GM21528 (cell line): ENCODE measurements around the gene HPX.
A peak's percentile ranks its signal among the peaks of the same experiment; 100 is the strongest.

ENCODE experiments used
- ATAC-seq: cut with Tn5 transposase; IDR thresholded peaks from one replicate; pipeline ENCODE4 v1.9.1; 2021; ENCODE audit warnings: mild to moderate bottlenecking, moderate library complexity; ENCODE audit not compliant: unreplicated experiment, low FRiP score

HPX gene

DNA sequence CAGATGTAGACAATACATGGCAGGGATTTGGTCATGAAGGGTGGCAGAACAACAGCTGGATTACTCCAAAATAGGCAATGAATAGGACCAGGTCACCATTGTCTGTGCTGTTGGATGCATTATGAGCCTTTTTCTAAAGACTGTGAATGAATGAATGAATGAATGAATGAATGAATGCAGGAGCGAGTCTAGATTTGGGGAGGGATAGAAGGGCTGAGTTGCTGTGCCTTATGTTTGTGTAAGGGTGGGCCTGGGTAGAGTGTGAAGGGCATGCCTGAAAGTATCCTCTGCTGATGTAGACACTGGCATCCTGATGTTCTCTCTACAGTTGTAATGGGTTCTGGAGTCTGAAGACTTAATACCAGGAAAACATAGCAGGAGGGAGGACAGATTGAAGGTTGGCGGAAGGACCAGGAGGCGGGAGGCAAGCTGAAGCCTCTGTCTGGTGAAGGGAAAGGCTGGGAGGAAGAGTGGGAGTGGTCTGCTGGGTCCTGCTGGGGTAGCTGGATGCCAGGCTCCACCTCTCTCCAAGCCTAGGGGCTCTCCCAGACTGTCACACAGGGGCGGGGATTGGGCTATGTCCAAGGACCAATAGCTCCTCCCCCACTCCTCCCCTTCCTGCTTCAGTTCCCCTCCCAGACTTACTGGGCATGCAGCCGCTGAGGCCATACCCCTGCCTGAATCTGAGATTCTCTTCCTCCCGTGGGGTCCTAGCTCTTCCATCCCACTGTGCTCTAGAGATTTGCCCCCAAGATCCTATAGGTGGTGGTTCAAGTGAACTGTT lies 28.1 kb upstream of the HPX start:
- ATAC-seq = no peak

DNA sequence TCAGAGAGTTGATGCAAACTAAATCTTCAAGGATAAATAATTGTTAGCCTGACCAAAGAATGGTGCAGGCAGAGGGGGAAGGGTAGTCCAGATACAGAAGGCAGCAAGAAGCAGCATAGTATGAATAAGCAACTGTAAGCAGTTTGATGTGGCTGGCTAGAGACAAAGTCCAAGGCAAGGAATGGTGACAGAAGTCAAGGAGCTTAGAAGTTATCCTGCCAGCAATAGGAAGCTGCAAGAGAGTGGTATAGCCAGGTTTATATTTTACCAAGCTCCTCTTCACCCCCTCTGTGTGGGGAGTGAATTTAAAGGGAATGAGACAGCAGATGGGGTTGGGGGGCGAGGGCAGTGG lies 18.3 kb upstream of the HPX start:
- no peak for ATAC-seq

DNA sequence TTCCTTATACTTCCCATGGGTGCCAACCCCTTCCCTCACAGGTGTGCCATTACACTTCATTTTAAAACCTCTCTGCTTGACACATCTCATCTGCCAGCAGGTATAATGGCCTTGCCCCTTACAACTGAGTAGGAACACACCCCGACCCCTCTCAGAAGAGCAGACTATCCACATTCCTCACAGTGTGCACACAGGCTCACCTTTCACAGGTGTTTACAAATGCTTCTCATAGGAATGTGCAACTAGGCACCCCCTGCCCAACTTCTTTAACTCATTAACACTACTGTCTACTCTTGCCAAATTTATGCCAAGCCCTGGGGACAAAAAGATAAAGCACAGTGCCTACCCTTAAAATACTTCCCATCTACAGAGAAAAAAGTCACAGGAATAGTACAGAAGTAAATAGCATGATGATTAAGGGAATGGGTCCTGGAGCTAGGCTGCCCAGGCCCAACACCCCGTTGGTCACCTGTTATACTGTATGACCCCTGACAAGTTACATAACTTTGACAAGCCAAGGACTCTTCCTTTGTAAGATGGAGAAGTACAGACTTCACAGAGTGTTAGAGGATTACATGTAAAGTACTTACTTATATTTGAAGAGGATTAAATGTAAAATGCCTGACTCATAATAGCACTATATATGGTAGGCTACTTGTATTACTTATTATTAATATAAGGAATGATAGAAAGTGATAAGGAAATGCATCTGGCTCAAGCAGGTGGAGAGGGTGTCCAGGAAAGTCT lies 17.7 kb upstream of the HPX start:
- ATAC-seq = no peak

DNA sequence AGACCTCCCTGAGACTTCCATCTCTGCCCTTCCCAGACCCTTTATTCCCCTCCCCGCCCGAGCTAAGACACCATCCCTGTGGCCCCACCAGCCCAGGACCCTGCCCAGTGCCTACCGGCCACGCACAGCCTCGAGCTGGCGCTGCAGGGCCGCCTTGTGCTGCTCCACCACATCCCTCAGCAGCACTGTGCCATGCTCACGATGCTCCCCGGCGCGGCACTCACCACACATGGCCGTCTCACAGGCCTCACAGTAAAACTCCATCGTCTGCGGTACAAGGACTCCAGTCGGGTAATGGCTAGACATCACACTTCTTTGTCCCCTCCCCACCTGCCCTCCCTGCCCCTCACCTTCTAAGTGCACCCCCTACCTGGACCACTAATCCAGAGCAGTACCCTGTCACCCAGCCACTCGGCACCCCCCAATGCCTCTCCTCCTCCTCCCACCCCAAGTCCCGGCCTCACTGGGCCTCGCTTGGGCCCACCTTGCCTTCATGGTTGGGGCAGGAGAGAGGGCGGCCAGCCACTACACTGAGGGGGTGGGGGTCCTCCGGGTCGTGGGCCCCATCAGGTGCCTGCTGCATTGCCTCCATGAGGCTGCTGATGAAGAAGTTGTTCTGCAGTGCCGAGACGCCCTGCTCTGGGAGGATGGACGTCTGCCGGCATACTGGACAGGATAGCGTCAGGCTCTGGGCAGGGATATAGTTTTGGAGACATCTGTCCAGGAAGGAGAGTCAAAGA lies 17.0 kb upstream of the HPX start:
- ATAC-seq = no peak

DNA sequence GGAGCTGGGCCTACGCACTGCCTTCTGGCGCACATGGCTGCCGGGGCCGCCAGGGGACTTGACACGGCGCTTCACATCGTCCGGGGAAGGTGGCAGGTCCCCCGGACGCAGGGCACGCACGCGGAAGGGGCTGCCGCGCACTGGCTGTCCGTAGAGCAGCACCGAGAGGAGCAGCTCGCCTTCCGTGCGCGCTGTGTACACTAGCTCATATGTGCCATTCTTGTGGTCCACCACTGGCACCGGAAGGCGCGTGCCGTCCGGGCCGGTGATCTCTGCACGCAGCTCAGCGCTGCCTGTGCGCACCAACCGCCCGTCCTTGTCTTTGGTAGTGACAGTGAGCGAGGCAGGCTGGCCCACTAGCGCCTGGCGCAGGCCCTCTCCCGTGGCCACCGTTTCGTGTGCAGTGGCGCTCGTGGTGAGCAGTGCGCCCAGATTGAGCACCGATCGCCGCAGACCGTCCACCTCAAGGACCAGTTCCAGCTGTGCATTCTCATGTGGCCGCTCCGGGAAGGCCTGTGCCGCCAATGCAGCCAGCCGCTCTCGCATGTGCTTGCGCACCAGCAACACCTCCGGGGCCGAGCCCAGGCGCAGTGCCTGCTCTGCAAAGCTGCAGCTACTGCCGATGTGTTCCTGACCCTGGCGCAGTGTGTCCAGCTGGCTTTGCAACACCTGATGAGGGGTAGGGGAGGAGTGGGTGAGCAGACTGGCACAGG lies 15.7 kb upstream of the HPX start:
- no peak for ATAC-seq

DNA sequence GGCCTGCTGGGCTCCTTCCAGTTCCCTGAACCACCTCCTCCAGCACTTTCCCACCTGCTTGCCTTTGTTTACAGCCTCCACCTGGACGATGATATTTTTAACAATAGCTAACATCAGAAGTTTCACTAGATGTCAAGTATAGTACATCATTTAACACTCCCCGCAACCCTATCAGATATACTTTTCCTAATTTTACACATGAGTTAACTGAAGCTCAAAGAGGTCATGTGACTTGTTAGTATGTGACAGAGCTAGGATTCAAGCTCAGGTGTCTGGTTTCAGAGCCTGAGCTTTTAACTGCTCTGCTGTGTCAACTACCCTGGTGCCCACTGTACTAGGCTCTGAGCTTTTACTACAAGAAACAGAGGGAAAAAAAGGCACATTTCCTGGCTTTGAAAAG lies 14.3 kb upstream of the HPX start:
- no peak for ATAC-seq

DNA sequence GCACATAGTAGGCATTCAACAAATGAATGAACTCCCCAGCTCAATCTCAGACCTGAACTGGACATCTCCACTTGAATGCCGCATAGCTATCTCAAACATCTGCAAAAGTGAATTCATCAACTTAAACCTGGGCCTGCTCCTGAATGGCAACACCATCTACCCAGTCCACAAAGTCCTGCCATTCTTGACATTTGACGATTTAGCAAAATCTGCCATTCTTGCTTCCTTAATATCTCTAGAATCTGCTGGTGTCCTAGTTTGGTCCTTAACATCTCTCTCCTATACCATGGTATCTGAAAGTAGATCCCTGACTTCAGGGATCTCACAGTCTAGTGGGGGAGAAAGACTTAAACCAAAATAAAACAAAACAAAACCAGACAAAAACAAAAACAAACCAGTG lies 12.4 kb upstream of the HPX start:
- no peak for ATAC-seq

DNA sequence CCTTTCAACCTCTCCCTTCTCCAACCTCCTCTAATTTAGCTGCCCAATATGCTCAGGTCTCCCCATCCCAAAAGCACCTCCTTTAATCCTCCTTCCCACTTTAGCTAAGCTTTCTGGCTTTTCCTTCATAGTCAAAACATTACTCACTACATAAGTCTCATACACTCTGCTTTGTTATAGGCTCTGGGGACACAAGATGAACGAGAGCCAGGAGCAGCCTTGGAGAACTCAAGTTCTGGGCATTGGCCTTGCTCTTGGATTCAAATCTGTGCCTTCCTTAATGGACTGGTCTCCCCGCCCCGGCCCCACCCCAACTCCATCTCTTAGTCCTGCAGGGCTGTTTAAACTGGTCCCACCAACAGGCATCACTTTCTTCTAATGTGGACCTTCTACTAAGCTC lies 11.4 kb upstream of the HPX start:
- ATAC-seq = no peak

DNA sequence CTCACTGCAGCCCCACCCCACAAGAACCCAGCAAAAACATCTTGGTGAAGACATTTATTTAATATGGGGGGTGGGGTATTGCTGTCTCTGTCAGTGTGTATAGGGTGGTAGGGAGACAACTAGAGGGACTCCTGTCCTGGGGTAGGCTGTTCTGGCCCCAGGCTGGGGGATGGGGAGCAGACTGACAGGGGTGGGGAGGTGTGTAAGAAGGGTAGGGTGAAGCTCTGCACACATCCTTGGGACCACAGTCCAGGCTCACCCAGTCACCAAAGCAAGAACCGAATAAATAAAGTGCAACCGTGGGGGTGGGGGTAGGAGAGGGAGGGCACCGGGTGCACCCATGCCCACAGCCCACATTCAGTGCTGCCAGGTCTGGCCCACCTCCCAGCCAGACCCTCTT lies 7.8 kb upstream of the HPX start:
- ATAC-seq = no peak

DNA sequence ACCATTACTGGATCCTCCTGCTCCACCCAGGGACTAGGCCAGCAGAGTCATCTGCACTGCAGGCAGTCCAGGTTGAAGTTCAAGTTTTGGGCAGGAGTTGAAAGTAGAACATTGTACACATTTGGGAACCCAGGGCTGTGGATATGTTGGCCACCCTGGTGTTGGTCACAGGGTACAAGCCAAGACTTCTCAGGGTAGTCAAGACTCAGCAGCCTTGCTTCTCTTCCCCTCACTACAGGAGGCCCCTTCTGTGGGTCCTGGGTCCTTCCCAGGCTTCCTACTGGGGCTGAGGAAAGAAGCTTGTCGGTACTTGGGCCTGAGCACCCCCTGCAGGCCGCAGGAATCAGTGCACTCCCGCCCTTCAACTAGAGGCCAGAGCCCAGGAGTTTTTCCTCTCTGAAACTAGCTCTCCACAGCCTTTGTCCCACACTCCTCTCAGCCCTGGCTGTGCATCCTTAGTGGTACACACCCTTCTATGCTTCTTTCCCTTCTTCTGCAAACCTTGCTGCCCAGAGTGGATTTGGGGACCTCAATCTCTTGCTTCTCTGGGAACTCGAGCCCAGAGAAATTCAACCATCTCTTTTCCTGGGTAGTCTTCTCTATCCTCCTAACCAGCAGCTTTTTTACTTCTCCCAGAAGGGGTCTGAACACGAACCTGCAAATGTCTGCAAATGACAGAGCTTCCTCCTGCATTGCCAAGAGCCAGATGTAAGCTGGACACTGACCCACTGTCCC lies 2.6 kb upstream of the HPX start:
- no peak for ATAC-seq

DNA sequence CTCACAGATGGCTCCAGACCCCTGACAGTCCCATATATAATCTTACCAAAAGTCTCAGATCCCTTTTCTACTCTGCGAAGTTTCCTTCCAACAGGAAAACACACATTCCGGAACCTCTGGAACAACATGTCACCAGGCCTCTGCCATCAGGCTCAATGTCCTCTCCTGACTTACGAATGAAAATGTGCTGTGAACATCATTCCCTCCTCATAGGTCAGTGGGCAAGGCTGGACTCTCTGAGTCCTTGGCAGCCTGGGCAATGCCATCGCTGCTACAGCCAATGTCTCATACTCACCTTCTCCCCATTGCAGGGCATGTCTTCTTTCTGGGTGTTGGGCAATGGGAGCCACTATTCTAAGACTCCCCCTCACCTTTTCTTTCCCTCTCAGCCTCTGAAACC lies 1.7 kb upstream of the HPX start:
- ATAC-seq = no peak

DNA sequence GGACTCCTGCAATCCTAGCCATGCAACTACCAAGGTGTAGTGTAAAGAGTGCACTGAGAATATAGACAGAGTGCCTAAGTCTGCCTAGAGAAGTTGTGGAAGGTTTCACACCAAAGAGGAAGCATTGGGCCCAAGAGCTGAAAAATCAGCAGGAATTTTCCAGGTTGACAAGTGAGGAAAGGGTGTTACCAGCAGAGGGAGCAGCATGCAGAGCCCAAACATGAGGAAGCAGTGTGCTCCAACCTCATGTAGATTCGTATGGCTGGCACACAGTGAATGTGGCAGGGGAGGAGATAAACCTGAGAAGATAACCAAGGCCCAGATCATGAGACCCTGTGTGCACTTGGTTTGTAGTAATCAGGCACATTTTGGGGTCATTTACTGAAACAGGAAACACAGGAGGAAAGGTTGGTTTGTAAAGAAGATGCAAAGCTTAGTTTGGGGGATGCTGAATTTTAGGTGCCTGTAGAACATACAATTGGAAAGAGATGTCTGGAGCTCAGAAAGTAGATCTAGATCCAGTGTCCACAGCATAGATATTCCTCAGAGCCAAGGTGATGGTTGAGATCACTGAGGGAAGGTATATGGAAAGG lies 1.7 kb downstream of the HPX start:
- ATAC-seq = no peak

DNA sequence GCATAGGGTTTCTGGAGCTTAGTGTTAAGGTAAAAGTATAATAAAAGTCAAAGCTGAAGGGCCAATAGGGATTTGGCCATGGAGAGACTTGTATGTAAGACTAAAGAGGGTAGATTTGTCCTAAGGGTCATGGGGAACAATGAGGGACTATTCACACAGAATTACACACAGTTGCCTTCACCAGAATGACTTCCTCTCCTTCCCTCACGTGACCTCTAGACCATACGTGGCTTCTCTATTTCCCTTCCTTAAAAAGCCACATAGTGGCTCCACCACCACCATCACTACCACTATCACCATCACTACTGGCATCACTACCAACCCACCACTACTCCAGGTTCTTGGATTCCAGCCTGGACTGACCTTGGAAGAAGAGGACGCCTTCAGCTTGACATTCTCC lies 2.8 kb downstream of the HPX start:
- ATAC-seq = no peak

DNA sequence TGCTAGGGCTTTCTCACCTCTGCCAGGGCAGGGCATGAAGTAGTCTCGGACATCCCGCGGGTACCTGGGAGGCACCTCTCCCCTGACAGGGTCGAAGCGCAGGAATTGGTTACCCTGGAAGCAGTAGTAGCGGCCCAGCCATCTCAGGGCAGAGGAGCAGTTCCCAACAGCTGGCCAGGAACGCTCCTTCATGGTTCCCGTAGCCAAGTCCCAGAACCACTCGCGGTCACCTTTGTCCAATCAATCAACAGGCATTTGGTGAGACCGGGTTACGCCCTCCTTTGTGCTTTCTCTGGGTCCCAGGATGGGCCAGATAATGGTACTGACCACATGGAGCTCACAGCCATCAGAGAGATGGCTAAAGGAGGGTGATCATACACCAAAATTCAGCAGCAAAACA lies 3.4 kb downstream of the HPX start:
- no peak for ATAC-seq

DNA sequence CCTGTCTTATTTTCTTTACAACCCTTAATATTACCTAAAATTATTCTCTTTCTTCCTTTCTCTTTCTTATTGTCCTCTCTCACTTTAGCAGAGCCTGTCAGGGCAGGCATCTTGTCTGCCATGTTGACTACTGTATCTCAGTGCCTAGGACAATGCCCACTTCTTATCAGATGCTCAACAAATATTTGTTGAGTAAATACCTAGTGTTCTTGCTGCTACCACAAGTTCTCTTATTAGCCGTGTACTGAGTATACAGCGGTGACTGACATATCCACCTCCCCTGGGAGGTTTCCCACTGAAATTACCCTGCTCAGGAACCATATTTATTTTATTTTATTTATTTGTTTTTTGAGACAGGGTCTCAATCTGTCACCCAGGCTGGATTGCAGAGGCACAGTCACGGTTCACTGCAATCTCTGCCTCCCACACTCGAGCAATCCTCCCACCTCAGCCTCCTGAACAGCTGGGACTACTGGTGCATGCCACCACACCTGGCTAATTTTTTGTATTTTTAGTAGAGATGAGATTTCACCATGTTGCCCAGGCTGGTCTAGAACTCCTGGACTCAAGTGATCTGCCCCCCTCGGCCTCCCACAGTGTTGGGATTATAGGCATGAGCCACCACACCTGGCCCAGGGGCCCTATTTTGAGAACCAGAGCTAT lies 6.7 kb downstream of the HPX start:
- peak; percentile 56 for ATAC-seq

DNA sequence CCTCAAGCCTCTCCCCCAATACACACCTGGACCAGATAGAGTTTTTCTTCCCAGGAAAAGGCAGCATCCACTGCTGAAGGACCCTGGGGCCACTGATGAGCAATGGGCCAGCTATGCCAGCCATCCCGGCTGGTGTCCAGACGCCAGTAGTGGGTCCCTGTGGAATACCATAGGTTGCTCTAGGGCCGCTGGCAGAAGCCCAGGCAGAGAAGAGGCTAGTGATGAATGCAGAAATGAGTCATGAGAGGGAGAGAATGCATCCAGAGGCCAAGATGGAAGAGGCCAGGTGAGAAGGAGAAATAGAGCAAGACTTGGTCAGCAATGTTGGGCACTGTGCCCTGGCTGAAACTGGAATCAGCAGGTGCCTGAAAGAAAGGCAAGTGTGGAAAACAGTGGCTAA lies 8.9 kb downstream of the HPX start:
- no peak for ATAC-seq

DNA sequence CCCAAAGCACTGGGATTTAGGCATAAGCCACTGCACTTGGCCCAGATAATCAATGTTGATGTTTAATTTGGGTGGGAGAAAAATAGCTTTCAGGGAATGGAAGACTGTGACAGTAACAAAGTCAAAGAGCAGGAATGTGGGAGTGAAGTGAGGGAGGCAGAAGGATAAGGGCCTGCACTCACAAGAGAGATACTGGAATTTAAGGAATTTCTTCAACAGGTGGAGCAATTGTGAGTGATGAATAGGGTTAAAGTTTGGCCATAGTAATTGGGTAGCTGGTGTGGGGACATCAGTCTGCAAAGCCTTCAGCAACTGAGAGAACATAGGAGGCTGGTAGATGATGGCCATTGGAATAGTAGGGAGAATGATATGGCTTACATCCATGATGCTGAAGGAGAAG lies 13.3 kb downstream of the HPX start:
- no peak for ATAC-seq

DNA sequence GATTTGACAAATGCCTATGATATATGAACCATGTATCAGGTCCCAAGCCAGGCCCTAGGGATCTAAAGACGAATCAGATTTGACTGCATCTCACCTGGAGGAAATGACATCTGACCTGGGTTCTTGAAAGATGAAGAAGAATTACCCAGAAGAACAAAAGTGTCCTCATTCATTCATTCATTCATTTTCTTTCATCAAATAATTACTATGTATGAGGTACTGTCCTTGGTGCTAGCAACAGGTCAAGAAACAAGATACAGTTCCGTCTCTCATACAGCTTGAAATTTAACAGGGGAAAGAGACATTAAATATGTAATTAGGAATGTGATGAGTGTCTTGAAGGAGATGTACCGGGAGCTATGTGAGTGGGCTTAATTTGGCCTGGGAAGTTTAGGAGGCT lies 20.1 kb downstream of the HPX start:
- ATAC-seq = no peak

DNA sequence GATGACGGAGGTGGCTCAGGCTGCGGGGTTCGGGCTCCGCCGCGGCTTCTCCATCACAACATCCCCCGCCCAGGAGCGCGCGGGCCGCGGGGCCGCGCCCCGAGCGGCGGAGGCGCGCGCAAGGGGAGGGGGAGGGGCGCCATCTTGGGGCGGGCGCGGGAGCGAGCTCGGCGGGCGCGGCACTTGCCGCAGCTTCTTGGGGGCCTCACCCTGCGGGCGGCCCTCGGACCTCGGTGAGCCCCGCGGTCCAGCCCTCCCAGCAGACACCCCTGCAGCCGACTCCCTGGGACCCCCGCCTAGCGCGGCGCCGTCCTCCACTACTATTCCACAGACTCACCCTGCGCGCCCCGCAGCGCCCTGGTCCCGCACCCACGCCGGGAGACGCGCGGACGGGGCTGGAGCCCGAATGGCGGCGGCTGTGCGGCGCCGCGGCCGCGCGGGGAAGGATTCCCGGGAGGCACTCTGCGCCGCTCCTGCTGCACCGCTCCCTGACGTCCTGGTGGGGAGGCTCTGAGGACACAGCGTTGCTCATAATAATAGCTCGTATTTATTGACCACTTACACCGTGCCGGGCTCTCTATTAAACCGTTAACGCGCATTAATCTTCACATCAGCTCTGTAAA lies 21.7 kb downstream of the HPX start, which contains the start of gene APBB1:
APBB1 (minus strand) TSS at position 86 of the 623 bp plus-strand sequence. CDS start 7,747 bp downstream, outside the sequence.
- ATAC-seq = peak; percentile 61
